HL-60/S4 treated with retinoic acid at 250 ng/mL for 4 days and 3 days (cell line): ENCODE data around the gene CNOT4.
"Not testable (repeated sequence)": the region's sequence is repeated elsewhere in the genome, so short reads cannot be mapped to it uniquely, and the experiment has no call there.

ENCODE experiments used
- in situ Hi-C: fragments of 300-500 bp; cut with MboI; formaldehyde crosslinking; loops from 2 replicates; pipeline ENCODE4 v1.7.0; 2022; ENCODE audit warnings: low sequenced_read_pairs

The CNOT4 gene

GRCh38 chr7:135512135-135512887 is 2.4 kb upstream of the CNOT4 start:
- in situ Hi-C loops: no loop called here

GRCh38 chr7:135510592-135511183 is 786 bp upstream of the CNOT4 start:
- in situ Hi-C loops: no loop called here

GRCh38 chr7:135509589-135509838 is 388 bp downstream of the CNOT4 start:
- in situ Hi-C loops: no loop called here

GRCh38 chr7:135508883-135509588 is 866 bp downstream of the CNOT4 start:
- in situ Hi-C loops: no loop called here

- in situ Hi-C loops: no loop called here
Measured at GRCh38 chr7:135501402-135501801, 8.5 kb downstream of the CNOT4 start.

- in situ Hi-C loops: no loop called here
Measured at GRCh38 chr7:135499818-135500217, 10.1 kb downstream of the CNOT4 start.

GRCh38 chr7:135497161-135497560 is 12.7 kb downstream of the CNOT4 start:
- in situ Hi-C loops: not testable (repeated sequence)

GRCh38 chr7:135493362-135493761 is 16.5 kb downstream of the CNOT4 start:
- in situ Hi-C loops: no loop called here

- in situ Hi-C loops: no loop called here
Measured at GRCh38 chr7:135492151-135492550, 17.8 kb downstream of the CNOT4 start.

- in situ Hi-C loops: no loop called here
Measured at GRCh38 chr7:135490783-135491182, 19.1 kb downstream of the CNOT4 start.

- in situ Hi-C loops: no loop called here
Measured at GRCh38 chr7:135489791-135490190, 20.1 kb downstream of the CNOT4 start.

- in situ Hi-C loops: no loop called here
Measured at GRCh38 chr7:135486261-135486920, 23.5 kb downstream of the CNOT4 start.

- in situ Hi-C loops: no loop called here
Measured at GRCh38 chr7:135481598-135481979, 28.3 kb downstream of the CNOT4 start.

GRCh38 chr7:135480966-135481597 is 28.8 kb downstream of the CNOT4 start:
- in situ Hi-C loops: no loop called here

- in situ Hi-C loops: no loop called here
Measured at GRCh38 chr7:135475521-135475920, 34.4 kb downstream of the CNOT4 start.

GRCh38 chr7:135469705-135470104 is 40.2 kb downstream of the CNOT4 start:
- in situ Hi-C loops: not testable (repeated sequence)

GRCh38 chr7:135467207-135467711 is 42.6 kb downstream of the CNOT4 start:
- in situ Hi-C loops: no loop called here

- in situ Hi-C loops: no loop called here
Measured at GRCh38 chr7:135466442-135467206, 43.3 kb downstream of the CNOT4 start.

- in situ Hi-C loops: no loop called here
Measured at GRCh38 chr7:135463908-135464307, 46.0 kb downstream of the CNOT4 start.

GRCh38 chr7:135459951-135460567 is 49.8 kb downstream of the CNOT4 start:
- in situ Hi-C loops: no loop called here
